NCI-H1417 (cell line): ENCODE results near the gene OAS1.
"Not testable (repeated sequence)": the region's sequence is repeated elsewhere in the genome, so short reads cannot be mapped to it uniquely, and the experiment has no call there.

ENCODE experiments used
- DNase-seq, 3 experiments: peaks; one replicate each; lab custom pipeline; 2025; lab: John Stamatoyannopoulos, UW

OAS1 gene

GRCh38 chr12:112937741-112938719 lies 31.3 kb downstream of the OAS1 start, which contains the start of gene OAS3:
Gene OAS3, plus strand, starts transcription at chr12:112938474. Its CDS starts 57 bp downstream, at chr12:112938531.
- DNase-seq = peak; percentile 55 to 81 (median 76)

- no peak for DNase-seq
Observed at GRCh38 chr12:112938751-112939150, 32.0 kb downstream of the OAS1 start.

GRCh38 chr12:112939761-112940381 lies 33.1 kb downstream of the OAS1 start:
- DNase-seq = no peak

GRCh38 chr12:112941528-112942335 lies 35.0 kb downstream of the OAS1 start:
- DNase-seq = no peak

GRCh38 chr12:112942572-112942971 lies 35.8 kb downstream of the OAS1 start:
- DNase-seq = no peak

- no peak for DNase-seq
Observed at GRCh38 chr12:112944024-112944690, 37.4 kb downstream of the OAS1 start.

- no peak for DNase-seq
Observed at GRCh38 chr12:112945515-112945914, 38.8 kb downstream of the OAS1 start.

GRCh38 chr12:112946236-112947000 lies 39.7 kb downstream of the OAS1 start:
- DNase-seq = no peak

- DNase-seq = no peak
Observed at GRCh38 chr12:112947314-112947713, 40.6 kb downstream of the OAS1 start.

GRCh38 chr12:112947761-112948160 lies 41.0 kb downstream of the OAS1 start:
- no peak for DNase-seq

- DNase-seq = no peak
Observed at GRCh38 chr12:112948806-112949205, 42.0 kb downstream of the OAS1 start.

- no peak for DNase-seq
Observed at GRCh38 chr12:112950701-112951100, 43.9 kb downstream of the OAS1 start.

GRCh38 chr12:112957125-112957524 lies 50.4 kb downstream of the OAS1 start:
- DNase-seq = not testable (repeated sequence)

- no peak for DNase-seq
Observed at GRCh38 chr12:112961074-112961473, 54.3 kb downstream of the OAS1 start.

- DNase-seq = no peak
Observed at GRCh38 chr12:112961536-112961935, 54.8 kb downstream of the OAS1 start.

- no peak for DNase-seq
Observed at GRCh38 chr12:112962561-112962960, 55.8 kb downstream of the OAS1 start.

GRCh38 chr12:112963227-112963861 lies 56.6 kb downstream of the OAS1 start:
- DNase-seq = no peak

- DNase-seq = no peak
Observed at GRCh38 chr12:112964067-112964670, 57.4 kb downstream of the OAS1 start.

- no peak for DNase-seq
Observed at GRCh38 chr12:112964915-112965314, 58.2 kb downstream of the OAS1 start.

- no peak for DNase-seq
Observed at GRCh38 chr12:112965643-112966042, 58.9 kb downstream of the OAS1 start.
